DOHH2 (cell line): ENCODE measurements around the gene ZNF30.

Source experiments
- CTCF ChIP-seq: fragments of 200-600 bp; sonication (generic); IDR thresholded peaks from one replicate; pipeline ENCODE4 v1.5.1; 2014; ENCODE audit warnings: antibody characterized with exemption, mild to moderate bottlenecking, low read depth, low read length; ENCODE audit not compliant: poor library complexity, severe bottlenecking
- EZH2phosphoT487 ChIP-seq: fragments of 200-600 bp; sonication (generic); IDR thresholded peaks from 2 replicates; pipeline ENCODE4 v1.6.1; 2017; ENCODE audit warnings: borderline replicate concordance, mild to moderate bottlenecking, antibody characterized with exemption, low read length, moderate library complexity, mixed read lengths

- TF ChIP-seq CTCF (no peak), EZH2phosphoT487 (no peak)
These were observed 38.6 kb upstream of the ZNF30 start for GRCh38 chr19:34888091-34888490.
